ENCODE results near the gene TMEM53.
"Not testable (repeated sequence)": the region's sequence is repeated elsewhere in the genome, so short reads cannot be mapped to it uniquely, and the experiment has no call there.

Gene TMEM53

DNA sequence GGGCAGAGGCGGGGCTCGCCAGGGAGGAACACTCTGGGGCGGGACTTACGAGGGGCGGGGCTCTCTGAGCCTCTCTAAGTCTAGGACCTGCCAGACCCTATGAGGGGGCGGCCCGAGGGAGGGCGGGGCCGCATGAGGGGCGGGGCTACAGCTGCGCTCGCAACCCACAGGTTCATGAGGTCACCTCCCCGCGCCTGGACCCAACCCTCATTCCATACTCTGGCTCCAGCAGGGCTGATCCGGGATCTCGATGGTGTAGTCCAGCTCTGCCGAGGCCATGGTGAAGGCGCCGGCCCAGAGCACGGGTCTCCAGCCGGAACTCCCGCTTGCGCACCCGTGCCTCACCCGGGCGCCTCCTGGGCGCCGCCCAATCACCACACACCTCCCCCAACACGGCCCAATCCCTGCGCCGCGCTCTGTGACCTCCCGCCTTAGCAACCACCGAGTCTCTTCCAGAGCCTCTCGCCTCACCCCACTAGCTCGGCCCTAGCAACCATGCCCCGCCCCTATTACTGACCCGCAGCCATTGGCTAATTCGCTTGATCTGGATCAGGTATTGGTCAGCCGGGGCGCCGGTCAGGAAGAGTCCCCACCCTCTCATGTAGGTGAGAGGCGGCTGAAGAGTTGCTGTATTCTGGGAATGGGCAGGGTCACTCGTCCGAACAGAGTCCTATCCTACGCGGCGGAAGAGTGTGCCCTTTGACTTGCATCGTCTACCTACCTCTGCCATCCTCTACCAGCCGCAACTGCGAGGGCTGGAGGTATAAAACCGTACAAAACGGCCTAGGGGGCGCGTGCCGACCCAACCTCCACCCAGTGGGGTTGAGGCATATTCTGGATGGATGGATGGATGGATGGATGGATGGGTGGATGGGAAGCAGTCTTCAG lies at the start of gene TMEM53, which contains the start of gene ARMH1:
Gene TMEM53 (minus strand): TSS at position 369 of the 888 bp plus-strand sequence. CDS start 90 bp downstream, at position 279.
Gene ARMH1 (plus strand): TSS at position 602 of the 888 bp plus-strand sequence. CDS start 14,984 bp downstream, outside the sequence.
- DNase-seq (ENCODE audit: low spot score) = peak; percentile 98

DNA sequence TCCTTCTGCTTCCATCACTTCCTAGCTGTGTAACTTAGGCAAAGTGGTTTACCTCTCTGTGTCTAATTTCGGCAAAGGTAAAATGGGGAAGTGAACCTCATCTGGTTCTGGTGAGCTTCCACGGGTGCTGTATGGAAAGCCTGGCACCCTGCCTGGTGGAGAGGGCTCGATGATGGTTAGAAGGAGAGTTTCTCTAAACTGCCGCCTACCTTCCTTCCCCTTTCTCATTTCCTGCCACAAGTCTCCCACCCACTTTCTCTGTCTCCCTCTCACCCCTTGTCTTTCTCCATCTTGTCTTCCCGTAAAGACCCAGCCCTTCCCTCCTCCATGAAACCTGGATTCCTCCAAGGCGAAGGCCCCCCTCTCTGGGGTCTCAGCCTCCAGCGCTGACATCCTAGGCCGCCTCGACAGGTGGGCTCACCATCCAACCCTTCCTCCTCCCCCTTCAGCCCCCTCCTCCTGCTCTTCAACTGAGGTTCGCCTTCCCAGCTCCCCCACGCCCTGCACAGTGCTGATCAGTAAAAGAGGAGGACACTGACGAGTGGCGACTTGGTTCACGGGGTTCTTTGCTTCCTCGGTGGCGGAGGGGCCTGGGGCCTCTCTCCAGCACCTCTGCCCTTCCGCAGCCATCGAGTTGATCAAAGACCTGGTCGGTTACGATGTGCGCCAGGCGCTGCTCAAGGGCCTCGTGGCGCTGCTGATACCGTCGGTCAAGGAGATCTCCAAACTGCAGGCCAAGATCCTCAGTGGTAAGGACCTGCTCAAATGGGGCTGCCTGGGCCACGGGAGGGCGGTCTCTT lies 49.4 kb upstream of the TMEM53 start:
- peak; percentile 83 for DNase-seq (ENCODE audit: low spot score)

DNA sequence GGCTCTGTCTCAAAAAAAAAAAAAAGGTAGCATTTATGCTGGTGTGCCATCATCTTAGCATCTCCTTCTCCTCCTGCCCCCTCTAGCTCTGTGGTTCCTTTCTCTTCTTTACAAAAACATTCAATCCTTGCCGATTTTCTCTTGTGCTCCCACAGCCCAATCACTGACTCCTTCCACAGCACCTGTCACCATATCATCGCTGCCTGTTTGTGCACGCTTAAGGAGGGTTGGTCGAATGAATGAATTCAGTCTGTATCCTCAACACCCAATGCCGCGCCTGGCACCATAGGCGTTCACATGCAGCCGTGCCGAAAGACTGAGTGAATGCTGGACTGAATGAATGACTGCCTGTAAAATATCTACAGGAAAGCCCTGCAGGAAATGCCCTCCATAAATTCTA lies 48.8 kb upstream of the TMEM53 start:
- peak; percentile 33 for DNase-seq (ENCODE audit: low spot score)

DNA sequence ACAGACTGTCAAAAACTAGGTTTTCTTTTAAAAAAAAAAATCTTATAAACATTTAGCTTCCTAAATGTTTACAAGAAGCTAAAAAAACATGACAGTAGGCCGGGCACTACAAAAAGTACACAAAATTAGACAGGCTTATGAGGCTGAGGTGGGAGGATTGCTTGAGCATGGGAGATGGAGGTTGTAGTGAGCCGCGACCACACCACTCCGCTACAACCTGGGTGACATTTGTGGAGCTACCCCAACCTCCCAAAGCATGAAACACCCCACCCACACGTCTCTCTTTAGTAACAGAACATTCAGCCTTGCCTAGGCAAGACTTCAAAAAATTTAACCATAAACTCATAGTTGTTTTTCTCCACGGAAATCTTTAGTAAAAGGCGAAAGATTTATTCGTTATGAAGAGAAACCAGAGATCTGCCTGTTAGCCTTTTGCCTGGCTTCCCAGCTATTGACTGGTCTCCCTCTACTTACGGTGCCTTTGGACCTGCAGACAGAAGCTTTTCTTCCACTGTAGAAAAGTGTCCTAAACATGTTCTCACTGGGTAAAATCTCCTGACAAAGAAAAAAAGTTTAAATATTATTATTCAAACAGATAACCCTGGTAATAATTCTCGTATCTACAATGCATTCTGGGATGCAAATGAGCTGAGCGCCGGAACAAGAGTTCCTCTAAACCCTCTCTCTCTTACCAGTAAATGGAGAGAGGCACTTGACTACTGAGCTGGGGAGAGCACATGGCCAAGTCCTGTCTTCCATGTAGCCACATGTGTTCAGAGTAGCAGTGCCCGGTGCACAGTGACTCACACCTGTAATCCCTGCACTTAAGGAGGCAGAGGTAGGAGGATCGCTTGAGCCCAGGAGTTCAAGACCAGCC lies 47.4 kb upstream of the TMEM53 start:
- peak; percentile 79 for DNase-seq (ENCODE audit: low spot score)

DNA sequence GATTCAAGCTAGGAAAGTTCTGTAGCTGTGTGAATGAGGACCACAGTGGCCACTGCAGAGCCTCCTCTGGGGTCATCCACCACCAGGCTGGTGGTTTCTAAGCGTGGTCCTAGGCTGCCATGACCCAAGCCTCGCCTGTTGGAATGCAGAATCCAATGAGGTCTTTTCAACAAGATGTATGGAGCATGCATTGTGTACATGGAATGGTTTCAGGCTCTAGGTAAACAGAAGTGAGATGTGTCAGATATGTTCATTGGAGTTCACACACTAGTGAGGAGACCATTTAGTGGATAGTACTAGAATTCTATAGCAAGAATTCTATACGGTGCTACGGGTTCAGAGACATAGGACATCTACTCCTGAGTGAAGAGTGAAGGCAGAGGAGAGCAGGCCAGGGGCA lies 46.0 kb upstream of the TMEM53 start:
- DNase-seq (ENCODE audit: low spot score) = no peak

DNA sequence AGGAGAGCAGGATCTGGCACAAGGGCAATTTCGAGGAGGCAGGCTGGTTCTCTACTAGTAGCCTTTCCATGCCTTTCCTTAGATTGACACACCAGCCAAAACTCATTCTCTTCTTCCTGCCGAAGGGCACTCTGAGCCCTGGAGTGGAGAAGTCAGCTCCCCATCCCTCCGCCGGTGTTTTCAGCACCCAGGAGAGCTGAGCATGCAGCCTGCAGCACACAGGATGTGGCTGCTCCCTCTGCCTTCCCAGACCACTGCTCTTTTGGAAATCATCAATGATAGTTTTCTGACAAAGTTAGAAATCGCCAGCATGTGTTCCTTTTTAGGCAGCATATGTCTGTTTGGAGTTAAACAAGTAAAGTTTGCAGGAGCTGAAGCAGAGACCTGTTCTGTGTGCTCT lies 45.0 kb upstream of the TMEM53 start:
- no peak for DNase-seq (ENCODE audit: low spot score)

DNA sequence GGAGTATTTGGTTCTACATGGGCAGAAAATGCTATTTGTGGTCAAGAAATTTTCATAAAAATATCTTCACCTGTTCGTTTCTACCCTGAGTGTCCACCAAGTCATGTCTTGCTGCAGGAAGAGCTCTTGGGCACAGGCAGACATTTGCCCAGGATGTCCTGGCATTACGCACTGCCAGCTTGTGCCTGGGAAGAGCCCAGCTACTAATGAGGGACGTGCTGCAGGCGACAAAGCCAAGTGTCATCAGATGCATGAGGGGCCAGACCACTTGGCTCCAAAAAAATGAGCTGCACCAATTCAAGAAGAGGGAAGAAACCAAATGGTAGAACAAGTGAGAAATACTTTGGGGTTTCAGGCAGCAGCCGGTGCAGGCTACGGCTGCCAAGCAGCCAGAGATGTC lies 43.8 kb upstream of the TMEM53 start:
- DNase-seq (ENCODE audit: low spot score) = no peak

DNA sequence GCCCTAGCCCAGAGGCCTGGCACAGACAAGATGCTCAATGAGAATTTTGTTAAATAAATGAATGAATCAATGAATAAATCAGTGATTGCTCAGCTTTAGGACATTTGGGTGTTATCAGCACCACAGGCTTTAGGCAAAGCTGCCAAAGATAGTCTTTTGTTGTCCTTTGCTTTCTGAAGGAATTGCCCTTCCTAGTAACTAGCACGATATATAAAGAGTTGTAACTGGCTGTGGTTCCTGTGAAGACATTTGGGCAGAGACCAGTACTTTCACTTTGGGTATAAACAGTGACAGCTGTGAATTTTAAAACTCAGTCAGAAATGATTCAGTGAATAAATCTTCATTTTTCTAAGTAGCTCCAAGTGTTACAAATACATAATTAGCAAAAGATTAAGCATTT lies 43.4 kb upstream of the TMEM53 start:
- no peak for DNase-seq (ENCODE audit: low spot score)

DNA sequence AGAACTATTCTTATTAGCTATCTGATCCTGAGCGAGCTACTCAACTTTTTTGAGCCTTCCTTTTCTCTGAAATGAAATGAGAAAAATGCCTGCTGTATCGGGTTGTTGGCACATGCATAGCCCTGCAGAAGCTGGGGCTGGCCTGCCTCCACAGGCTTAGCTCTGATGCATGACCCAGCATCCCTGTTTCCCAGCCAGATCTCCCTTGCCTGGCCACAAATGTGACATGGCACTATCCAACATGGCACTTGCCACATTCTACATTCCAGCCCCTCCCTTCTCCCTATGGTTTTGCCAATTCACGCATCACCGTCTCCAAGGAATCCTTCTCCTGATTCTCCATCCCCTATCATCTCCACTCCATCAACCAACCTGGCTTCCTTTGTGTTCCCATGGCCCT lies 42.9 kb upstream of the TMEM53 start:
- no peak for DNase-seq (ENCODE audit: low spot score)

DNA sequence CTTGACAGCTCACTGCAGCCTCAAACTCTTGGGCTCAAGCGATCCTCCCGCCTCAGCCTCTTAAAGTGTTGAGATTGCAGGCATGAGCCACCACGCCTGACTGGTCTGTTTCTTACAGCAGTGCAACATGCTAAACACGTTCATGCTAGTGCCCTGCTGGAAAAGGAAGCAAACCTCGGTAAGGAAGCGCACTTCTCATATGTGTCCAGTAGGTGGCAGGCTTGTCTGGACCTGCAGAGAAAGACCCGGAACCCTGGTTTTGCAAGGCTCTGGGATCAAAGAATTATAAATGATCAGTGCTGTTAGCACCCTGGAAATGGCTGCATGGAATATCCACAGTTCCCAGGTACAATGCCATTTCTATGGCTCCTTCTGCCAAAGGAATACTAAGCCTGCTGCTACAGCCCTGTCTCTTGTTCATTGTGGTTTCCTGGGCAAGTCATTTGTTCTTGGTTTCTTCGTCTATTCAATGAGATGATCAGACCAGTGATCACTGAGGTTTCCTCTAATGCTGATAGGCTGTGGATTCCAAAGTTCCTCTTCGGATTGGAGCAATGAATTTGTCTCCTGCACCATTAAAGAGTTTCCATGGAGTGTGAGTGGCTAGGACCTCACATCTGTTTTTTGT lies 40.8 kb upstream of the TMEM53 start:
- peak; percentile 81 for DNase-seq (ENCODE audit: low spot score)

DNA sequence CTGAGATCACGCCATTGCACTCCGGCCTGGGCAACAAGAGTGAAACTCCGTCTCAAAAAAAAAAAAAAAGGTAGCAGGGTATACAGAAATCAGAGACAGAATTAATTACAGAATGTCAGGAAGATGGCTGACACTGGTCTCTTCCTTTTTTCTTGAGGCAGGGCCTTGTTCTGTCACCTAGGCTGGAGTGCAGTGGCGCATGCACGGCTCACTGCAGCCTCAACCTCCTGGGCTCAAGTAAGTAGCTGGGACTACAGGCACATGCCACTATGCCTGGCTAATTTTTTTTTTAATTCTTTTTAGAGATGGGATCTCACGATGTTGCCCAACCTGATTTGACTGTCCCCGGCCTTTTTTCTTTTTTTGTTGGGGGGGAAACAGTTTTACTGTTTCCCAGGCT lies 40.3 kb upstream of the TMEM53 start:
- no peak for DNase-seq (ENCODE audit: low spot score)

DNA sequence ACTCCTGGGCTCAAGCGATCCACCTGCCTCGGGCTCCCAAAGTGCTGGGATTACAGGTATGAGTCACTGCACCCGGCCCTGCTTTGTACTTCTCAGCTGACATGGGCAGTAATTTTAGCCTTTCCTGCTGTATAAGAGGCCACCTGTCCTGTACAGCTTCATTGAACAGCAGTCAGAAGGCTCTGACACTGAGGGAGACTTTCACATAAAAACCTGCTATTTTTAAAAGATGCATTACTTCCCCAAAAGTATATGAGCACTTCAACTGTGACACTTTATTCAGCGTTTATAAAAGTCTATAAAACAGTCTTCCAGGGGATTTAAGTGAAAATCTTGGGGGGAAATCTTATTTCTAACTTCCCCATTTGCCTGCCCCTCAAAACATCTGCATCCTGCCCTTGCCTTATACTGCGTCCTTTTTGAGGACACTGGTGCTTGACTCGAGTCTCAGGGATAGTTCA lies 39.1 kb upstream of the TMEM53 start:
- peak; percentile 70 for DNase-seq (ENCODE audit: low spot score)

DNA sequence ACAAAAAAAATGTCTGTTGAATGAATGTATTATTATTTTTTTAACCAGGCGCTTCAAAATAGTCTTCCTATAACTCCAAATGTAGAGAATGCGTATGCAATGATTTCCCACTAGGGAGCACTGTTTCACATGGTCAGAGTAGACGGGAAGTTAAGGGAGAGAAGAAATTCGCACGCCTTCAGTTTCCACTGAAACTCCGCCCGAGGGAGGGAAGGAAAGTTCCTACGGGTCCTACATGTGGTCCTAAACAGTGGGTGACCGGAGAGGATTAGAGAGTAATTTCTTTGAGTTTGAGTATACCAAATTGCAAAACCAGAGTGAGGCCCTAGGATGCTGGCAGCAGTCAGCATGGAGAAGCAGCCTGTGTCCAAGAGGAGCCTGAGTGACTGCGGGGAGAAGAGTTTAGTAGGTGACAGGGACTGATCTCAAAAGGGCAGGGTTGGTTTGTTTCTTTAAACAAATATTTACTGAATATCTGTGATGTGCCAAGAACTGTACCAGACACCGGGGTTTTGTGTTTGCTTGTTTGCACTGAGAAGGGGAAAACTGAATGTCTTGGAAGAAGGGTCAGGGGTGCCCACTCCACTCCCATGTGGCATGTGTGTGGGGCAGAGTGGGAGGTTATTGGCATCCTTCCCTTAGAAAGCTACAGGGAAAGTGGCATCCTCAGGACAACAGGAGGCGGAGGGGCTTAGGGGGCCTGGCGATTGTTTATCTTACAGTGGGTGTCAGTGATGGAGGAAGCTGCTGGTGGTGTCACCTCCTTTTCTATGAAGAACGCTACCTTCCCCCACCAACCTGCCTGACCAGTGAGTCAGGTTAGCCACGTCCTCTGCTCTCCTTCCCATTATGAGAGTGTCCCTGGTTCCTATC lies 33.9 kb upstream of the TMEM53 start:
- DNase-seq (ENCODE audit: low spot score) = peak; percentile 59

DNA sequence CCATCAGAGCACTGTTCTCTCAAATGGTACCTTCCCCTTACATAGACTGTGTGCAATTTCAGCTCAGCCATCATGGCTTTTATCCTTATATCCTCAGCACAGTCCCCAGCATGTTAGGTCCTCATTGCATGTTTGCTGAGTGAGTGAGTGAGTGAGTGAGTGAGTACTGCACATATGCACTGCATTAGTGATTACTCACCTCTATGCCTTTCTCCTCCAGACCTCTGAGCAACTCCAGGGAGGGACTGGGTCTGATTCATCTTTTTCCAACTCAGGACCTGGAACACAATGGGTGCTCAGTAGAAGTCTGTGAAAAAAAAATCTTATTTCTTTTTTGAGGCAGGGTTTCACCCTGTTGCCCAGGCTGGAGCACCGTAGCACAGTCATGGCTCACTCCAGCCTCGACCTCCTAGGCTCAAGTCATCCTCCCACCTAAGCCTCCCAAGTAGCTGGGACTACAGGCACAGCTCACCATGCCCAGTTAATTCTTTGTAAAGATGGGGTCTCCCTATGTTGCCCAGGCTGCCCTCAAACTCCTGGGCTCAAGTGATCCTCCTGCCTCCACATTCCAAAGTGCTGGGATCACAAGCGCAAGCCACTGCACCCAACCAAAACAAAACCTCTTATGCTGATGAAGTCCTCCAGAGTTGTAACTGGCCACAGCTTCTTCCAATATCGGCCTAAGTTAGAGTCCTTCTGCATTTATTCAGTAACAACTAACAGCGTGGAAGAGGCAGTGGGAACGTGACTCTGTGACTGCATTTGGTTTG lies 33.0 kb upstream of the TMEM53 start:
- DNase-seq (ENCODE audit: low spot score) = no peak

DNA sequence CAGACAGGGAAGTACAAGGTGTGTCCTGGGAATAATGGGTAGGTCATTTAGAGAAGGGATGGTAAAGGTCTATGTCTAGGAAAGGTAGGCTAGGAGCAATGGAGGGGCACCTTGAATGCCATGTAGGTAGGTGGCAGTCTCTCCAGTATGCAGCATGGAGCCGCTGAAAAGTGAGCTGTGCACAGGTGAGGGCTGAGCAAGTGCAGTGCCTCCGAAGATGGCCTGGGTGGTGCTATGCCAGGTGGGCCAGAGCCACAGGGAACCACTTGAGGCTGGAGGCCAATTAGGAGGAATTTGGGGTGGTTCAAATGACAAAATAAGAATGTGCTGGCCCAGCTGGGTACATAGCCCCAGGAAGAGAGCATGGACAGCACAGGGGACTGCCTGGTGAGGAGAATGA lies 31.7 kb upstream of the TMEM53 start:
- DNase-seq (ENCODE audit: low spot score) = no peak

DNA sequence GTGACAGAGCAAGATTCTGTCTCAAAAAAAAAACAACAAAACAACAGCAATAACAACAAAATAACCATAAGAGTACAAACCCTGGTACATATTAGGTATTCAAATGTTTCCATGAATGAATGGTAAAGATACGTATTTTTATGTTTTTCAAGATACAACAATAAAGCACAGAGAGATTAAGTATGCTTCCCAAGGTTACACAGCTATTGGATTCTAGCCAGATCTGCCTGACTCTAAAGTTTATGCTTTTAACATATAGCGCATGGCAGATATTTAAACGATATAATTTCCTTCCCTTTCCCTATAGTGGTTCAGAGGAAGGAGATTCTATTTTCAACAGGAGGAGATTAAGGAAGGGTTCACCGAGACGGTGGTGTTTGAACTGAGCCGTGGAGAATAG lies 31.2 kb upstream of the TMEM53 start:
- DNase-seq (ENCODE audit: low spot score) = no peak

DNA sequence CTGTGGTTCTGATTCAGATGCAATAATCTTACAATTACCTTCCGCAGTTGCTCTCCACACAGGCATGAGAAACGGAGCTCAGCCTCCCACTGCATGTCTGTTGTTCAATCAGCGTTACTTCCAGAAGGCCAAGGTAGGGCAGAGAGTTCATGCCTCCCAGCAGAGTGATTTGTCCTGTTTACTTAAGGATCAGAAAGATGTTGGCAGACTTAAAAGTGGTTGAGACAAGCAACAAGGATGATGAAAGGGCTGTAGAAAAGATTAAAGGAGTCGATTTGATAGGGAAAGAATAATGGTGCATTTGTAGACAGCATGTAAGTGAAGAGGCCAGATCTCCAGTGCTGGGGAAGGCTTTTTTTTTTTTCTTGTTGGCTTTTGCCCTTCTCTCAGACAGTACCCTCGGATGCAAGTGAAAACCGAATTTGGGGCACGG lies 26.9 kb upstream of the TMEM53 start:
- no peak for DNase-seq (ENCODE audit: low spot score)

DNA sequence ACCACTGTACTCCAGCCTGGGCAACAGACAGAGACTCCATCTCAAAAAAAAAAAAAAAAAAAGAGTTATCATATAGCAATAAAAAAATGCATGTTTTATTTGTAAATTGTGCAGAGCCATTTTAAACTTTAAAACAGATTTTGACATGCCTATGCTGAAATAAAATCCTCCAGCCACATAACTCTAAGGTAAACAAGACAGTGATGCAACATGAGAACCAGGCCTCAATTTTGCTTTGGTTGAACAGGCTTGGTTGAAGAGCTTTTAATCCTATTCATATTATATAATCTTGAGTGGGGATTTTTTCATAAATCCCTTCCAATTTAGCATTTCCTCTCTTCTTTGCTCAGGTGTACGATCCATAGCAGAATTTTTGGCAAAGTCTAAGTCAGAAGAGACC lies 26.3 kb upstream of the TMEM53 start:
- no peak for DNase-seq (ENCODE audit: low spot score)

DNA sequence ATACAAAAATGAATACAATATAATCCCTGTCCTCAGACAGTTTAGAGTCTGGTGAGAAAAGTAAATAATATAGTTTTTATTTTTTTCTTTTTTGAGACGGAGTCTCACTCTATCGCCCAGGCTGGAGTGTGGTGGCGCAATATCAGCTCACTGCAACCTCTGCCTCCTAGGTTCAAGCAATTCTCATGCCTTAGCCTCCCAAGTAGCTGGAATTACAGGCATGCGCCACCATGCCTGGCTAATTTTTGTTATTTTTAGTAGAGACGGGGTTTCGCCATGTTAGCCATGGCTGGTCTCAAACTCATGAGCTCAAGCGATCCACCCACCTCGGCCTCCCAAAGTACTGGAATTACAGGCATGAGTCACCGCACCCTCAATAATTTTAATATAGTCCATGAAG lies 25.1 kb upstream of the TMEM53 start:
- DNase-seq (ENCODE audit: low spot score) = not testable (repeated sequence)

DNA sequence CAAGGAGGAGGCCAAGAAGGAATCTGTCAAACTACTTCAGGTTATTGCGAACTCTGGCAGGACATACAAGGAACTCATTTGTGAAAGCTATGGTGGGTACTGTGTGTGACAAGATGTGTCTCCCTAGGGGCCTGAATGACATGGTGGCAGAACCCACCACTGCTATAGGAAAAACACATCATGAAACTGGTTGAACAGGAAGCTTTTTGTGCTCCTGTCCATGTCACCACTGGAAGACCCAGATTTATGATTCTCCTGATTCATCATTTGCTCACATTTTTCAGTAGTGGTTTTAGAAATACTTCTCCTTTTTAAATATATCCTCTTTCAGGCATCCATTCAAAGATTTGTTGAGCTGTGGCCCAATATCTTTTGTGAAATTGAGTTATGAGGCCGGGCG lies 23.9 kb upstream of the TMEM53 start:
- DNase-seq (ENCODE audit: low spot score) = peak; percentile 50
